Body of pancreas (tissue), 4 donors: Measurements from ENCODE around the gene CDKL5. TPM values are rescaled to one million over a fixed set of nuclear protein-coding genes. Genes with fewer than 3 reads are reported as not detected.
"Not testable (repeated sequence)": the region's sequence is repeated elsewhere in the genome, so short reads cannot be mapped to it uniquely, and the experiment has no call there.

ENCODE experiments used
- ATAC-seq: fragments of 150-250 bp; one replicate; pipeline ENCODE4 v1.9.1; 2016
- DNase-seq, 4 donors: peaks; one replicate each; pipeline ENCODE4 v3.0.0-alpha.2; 2019
- H3K27ac ChIP-seq, 4 donors: fragments of 200-600 bp; sonication (generic); 1 replicate in 3 of 4; 2 replicates in 1 of 4; pipeline versions ENCODE4 v1.5.1 to v1.6.1; 2016 to 2019; ENCODE audit warnings: mild to moderate bottlenecking in 1 of 4, mixed read lengths in 1 of 4, moderate library complexity in 1 of 4
- H3K27me3 ChIP-seq, 2 donors: fragments of 200-600 bp; sonication (generic); one replicate each; pipeline ENCODE4 v1.6.0; 2016; ENCODE audit warnings: mild to moderate bottlenecking in 1 of 2
- H3K36me3 ChIP-seq, 2 donors: fragments of 200-600 bp; sonication (generic); replicated peaks in 1 of 2; 2 replicates each; pipeline ENCODE4 v1.5.1; 2016; ENCODE audit warnings: low read depth in 2 of 2; ENCODE audit not compliant: insufficient read depth in 1 of 2
- H3K4me1 ChIP-seq: fragments of 200-600 bp; sonication (generic); one replicate; pipeline ENCODE4 v1.6.0; 2016
- H3K4me3 ChIP-seq, 2 donors: fragments of 200-600 bp; sonication (generic); 1 replicate in 1 of 2; 2 replicates in 1 of 2; pipeline ENCODE4 v1.5.1; 2016 to 2019
- H3K9me3 ChIP-seq, 3 donors: fragments of 200-600 bp; sonication (generic); 1 replicate in 2 of 3; 2 replicates in 1 of 3; pipeline ENCODE4 v1.5.1; 2016
- POLR2A ChIP-seq, 3 donors: fragments of 450-650 bp; IDR thresholded peaks; one replicate each; pipeline ENCODE4 v1.6.1; 2016; ENCODE audit warnings: antibody characterized with exemption in 3 of 3, mild to moderate bottlenecking in 2 of 3
- WGBS, 2 donors: methylation state at CpG; one replicate each; pipeline ENCODE4 v1.1.5; 2017; 5-methylcytosine and 5-hydroxymethylcytosine counted together
- intact Hi-C: fragments of 100-400 bp; cut with DNase I; formaldehyde crosslinking; loops from one replicate; pipeline ENCODE4 v1.15.1; 2023
- total RNA-seq, 2 donors: library from RNA; depleted of rRNA; stranded (reverse); fragments of >200 nt; gene quantifications; one replicate each; pipeline ENCODE4 v1.1.0, GENCODE V29; 2016
- TF ChIP-seq, protein P1 (sequence below), 7 experiments: fragments of 450-650 bp in 4 of 7; fragments of 200-600 bp in 3 of 7; sonication (generic) in 3 of 7; IDR thresholded peaks; one replicate each; pipeline ENCODE4 v1.5.1; 2016 to 2019; ENCODE audit warnings: antibody characterized with exemption in 7 of 7

Gene CDKL5
- total RNA-seq, 2 donors from 2014 or later: 3.6 to 5.7 TPM

DNA sequence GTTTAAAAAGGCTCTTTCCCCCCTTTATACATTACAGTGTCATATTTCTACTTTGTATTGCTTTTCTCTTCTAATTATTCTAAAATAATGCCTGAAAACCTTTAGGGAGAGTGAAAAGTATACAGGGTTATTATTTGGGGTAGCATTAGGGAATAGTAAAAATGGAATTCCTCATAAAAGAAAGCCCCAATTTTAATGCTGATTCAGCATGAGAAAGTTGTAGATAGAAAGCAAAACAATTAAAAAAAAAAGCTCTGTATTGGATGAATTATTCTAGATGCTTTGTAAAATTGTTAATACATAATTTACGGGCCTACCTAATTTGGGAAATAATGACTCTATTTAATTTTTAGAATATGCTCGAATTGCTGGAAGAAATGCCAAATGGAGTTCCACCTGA lies 154.1 kb downstream of the CDKL5 start:
- H3K36me3 ChIP-seq: no peaks in the 10 kb centered on the region
- no peak overlapping the region for H3K4me3 ChIP-seq
- ATAC-seq (no peak), DNase-seq (no peak)
- 91 to 92% methylated on average over 2 of the region's 2 CpGs for WGBS, 2 donors
- no peaks in the 10 kb centered on the region for H3K27me3 ChIP-seq
- no peak for TF ChIP-seq POLR2A (IDR thresholded peaks at IDR 0.05)
- TF ChIP-seq, protein P1, sequence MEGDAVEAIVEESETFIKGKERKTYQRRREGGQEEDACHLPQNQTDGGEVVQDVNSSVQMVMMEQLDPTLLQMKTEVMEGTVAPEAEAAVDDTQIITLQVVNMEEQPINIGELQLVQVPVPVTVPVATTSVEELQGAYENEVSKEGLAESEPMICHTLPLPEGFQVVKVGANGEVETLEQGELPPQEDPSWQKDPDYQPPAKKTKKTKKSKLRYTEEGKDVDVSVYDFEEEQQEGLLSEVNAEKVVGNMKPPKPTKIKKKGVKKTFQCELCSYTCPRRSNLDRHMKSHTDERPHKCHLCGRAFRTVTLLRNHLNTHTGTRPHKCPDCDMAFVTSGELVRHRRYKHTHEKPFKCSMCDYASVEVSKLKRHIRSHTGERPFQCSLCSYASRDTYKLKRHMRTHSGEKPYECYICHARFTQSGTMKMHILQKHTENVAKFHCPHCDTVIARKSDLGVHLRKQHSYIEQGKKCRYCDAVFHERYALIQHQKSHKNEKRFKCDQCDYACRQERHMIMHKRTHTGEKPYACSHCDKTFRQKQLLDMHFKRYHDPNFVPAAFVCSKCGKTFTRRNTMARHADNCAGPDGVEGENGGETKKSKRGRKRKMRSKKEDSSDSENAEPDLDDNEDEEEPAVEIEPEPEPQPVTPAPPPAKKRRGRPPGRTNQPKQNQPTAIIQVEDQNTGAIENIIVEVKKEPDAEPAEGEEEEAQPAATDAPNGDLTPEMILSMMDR (IDR thresholded peaks at IDR 0.05): no peak
- no peaks in the 10 kb centered on the region for H3K4me1 ChIP-seq
- intact Hi-C loops: no loop called here
- H3K9me3 ChIP-seq: no peaks in the 10 kb centered on the region
- no peak overlapping the region for H3K27ac ChIP-seq

DNA sequence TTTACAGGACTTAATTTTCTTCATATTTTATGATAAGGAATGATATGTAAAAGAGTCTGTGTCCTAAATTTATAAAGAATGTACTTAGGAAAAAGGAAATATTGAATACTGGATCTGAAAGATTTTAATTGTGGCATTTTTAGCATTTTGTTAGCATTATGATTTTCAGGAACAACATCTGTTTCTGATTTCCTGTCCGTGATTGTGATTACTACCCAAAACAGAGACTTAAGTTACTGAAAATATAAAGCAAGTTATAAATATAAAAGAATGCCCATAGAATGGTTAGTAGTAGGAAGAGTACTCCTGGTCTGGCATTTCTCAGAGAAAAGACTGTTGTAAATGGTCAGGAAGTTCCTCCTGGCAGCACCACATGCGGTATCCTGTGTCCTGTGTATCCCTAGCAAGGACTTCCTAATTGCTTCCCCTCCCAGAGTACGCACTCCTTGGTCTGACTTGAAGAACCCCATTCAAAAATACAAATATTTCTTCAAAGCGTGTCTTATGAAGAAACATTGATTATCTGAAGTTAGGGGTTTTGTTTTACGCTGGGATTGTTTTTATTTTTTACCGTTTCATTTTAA lies 157.6 kb downstream of the CDKL5 start:
- H3K4me1 ChIP-seq: no peaks in the 10 kb centered on the region
- H3K36me3 ChIP-seq: no peaks in the 10 kb centered on the region
- H3K27me3 ChIP-seq: no peaks in the 10 kb centered on the region
- no peak overlapping the region for H3K4me3 ChIP-seq
- no peak for TF ChIP-seq POLR2A (IDR thresholded peaks at IDR 0.05)
- TF ChIP-seq, protein P1 (IDR thresholded peaks at IDR 0.05): no peak
- intact Hi-C loops: no loop called here
- no peak overlapping the region for H3K27ac ChIP-seq
- WGBS, 2 donors: 85 to 90% methylated on average over 6 of the region's 6 CpGs
- DNase-seq (no peak), ATAC-seq (no peak)
- H3K9me3 ChIP-seq: no peaks in the 10 kb centered on the region

DNA sequence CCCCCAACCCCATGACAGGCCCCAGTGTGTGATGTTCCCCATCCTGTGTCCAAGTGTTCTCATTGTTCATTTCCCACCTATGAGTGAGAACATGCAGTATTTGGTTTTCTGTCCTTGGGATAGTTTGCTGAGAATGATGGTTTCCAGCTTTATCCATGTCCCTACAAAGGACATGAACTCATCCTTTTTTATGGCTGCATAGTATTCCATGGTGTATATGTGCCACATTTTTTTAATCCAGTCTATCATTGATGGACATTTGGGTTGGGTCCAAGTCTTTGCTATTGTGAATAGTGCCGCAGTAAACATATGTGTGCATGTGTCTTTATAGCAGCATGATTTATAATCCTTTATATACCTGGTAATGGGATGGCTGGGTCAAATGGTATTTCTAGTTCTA lies 163.9 kb downstream of the CDKL5 start:
- H3K4me1 ChIP-seq, intact Hi-C loops, H3K4me3 ChIP-seq, H3K27me3 ChIP-seq, ATAC-seq, DNase-seq, H3K27ac ChIP-seq, H3K36me3 ChIP-seq, H3K9me3 ChIP-seq: not testable (repeated sequence)
- WGBS, 2 donors: 100% methylated on average over 1 of the region's 1 CpG

DNA sequence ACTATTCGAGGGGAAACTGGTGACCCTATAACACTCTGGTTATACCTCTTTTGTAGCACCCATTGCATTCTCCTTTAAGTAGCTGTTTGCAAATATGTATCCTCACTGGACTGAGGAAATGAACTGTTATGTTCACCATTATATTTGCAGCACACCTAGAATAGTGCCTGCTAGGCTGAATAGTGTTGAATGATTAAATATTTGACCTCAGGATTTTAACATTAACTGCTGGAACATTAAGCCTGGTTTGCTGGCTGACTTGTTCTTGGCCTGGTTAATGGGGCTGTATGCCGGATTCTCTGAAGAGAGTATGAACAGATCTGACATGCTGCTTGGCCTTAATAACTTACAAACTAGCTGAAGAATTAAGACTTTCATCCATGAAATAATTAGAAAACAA lies 166.4 kb downstream of the CDKL5 start:
- no peak for TF ChIP-seq POLR2A (IDR thresholded peaks at IDR 0.05)
- no peaks in the 10 kb centered on the region for H3K9me3 ChIP-seq
- H3K27me3 ChIP-seq: no peaks in the 10 kb centered on the region
- DNase-seq (no peak), ATAC-seq (no peak)
- no peak overlapping the region for H3K4me3 ChIP-seq
- H3K36me3 ChIP-seq: no peaks in the 10 kb centered on the region
- intact Hi-C loops: no loop called here
- peaks cover 7% of the 10 kb centered on the region for H3K4me1 ChIP-seq
- no peak overlapping the region for H3K27ac ChIP-seq
- WGBS, 2 donors: 78 to 81% methylated on average over 2 of the region's 2 CpGs

DNA sequence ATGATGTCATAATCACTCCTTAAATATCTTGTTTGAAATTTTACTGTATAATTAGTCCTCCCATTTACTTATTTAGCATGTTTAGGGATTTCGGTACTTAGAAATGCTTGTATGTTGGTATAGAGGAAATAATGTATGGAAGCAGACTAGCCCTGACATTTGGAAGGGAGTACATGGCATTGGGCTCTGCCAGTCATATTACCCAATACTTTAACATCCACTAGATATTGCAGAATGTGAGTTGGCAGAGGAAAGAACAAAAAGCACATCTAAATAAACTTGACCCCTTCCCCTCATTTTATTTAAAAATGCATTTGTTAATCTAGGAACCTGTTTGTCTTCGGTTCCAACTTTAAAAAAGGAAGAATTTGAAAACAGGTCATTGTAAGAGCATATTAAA lies 168.7 kb downstream of the CDKL5 start:
- ATAC-seq: no peak
- Histone ChIP-seq H3K4me1 (peaks cover 7% of the 10 kb centered on the region), H3K9me3 (no peaks in the 10 kb centered on the region), H3K27ac (no peak overlapping the region), H3K27me3 (no peaks in the 10 kb centered on the region), H3K4me3 (no peak overlapping the region), H3K36me3 (no peaks in the 10 kb centered on the region)
- intact Hi-C loops: no loop called here
- 94 to 96% methylated on average over 2 of the region's 2 CpGs for WGBS, 2 donors
- DNase-seq: no peak
- no peak for TF ChIP-seq POLR2A (IDR thresholded peaks at IDR 0.05)
- TF ChIP-seq, protein P1 (IDR thresholded peaks at IDR 0.05): no peak

DNA sequence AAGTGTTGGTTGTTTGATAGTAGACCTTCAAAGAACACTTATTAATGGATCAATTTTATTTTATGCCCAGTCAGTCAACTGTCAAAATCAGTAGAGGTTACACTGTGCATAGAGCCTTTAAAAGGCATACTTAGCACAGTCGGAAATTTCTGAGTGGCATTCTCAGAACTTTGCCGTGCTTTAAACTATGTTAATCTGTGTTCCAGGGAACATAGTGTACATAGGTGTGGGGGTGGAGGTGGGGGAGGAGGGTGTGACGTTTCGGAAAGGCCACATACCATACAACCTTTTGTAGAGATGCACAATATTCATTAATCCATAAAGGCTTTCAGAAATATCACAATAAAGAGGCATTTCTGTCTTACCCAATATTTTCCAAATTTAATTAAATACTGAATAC lies 170.7 kb downstream of the CDKL5 start:
- Histone ChIP-seq H3K9me3 (no peaks in the 10 kb centered on the region), H3K4me1 (peaks cover 7% of the 10 kb centered on the region), H3K27ac (peak overlapping the region in 2 of 4 donors; percentile 8 to 17), H3K4me3 (no peak overlapping the region), H3K36me3 (no peaks in the 10 kb centered on the region), H3K27me3 (no peaks in the 10 kb centered on the region)
- DNase-seq (peak; percentile 35 to 59 (median 40)), ATAC-seq (peak; percentile 81)
- intact Hi-C loops: no loop called here
- WGBS, 2 donors: 11 to 26% methylated on average over 4 of the region's 4 CpGs
- TF ChIP-seq, protein P1 (IDR thresholded peaks at IDR 0.05): no peak
- no peak for TF ChIP-seq POLR2A (IDR thresholded peaks at IDR 0.05)
